ENCODE results near the gene PLA2G4D. TPM values are rescaled to one million over a fixed set of nuclear protein-coding genes. Genes with fewer than 3 reads are reported as not detected.

PLA2G4D gene
- total RNA-seq, 4 donors from 2014 or later: not detected

GRCh38 chr15:42107473-42107872 lies 13.1 kb upstream of the PLA2G4D start:
- Histone ChIP-seq H3K4me1 (peaks cover 0 to 4% (median 0%) of the 10 kb centered on the region in 4 donors), H3K27me3 (no peaks in the 10 kb centered on the region), H3K27ac (peak overlapping the region in 2 of 4 donors; percentile 27 to 39), H3K36me3 (no peaks in the 10 kb centered on the region), H3K4me3 (no peak overlapping the region), H3K9me3 (no peaks in the 10 kb centered on the region)
- no peak for TF ChIP-seq POLR2A (IDR thresholded peaks at IDR 0.05)
- TF ChIP-seq CTCF (IDR thresholded peaks at IDR 0.05): no peak
- peak; percentile 10 to 90 (median 86) for DNase-seq

- Histone ChIP-seq H3K27ac (no peak overlapping the region), H3K4me3 (no peak overlapping the region), H3K4me1 (peaks cover 0 to 4% (median 0%) of the 10 kb centered on the region in 4 donors), H3K27me3 (no peaks in the 10 kb centered on the region), H3K36me3 (no peaks in the 10 kb centered on the region), H3K9me3 (no peaks in the 10 kb centered on the region)
- TF ChIP-seq POLR2A (IDR thresholded peaks at IDR 0.05): no peak
- peak in 1 of 3 donors; percentile 14 for DNase-seq
These were observed 11.9 kb upstream of the PLA2G4D start for GRCh38 chr15:42106288-42106687.

- peaks cover 0 to 4% (median 0%) of the 10 kb centered on the region in 4 donors for H3K4me1 ChIP-seq
- DNase-seq: peak in 1 of 3 donors; percentile 2
- TF ChIP-seq CTCF (IDR thresholded peaks at IDR 0.05): no peak
- no peak for TF ChIP-seq POLR2A (IDR thresholded peaks at IDR 0.05)
- H3K27me3 ChIP-seq: no peaks in the 10 kb centered on the region
- no peaks in the 10 kb centered on the region for H3K36me3 ChIP-seq
- H3K9me3 ChIP-seq: no peaks in the 10 kb centered on the region
- no peak overlapping the region for H3K4me3 ChIP-seq
- no peak overlapping the region for H3K27ac ChIP-seq
These were observed 9.9 kb upstream of the PLA2G4D start for GRCh38 chr15:42104095-42104891.

- Histone ChIP-seq H3K9me3 (no peaks in the 10 kb centered on the region), H3K4me1 (peaks cover 0 to 4% (median 0%) of the 10 kb centered on the region in 4 donors), H3K27me3 (no peaks in the 10 kb centered on the region), H3K4me3 (no peak overlapping the region), H3K36me3 (no peaks in the 10 kb centered on the region), H3K27ac (no peak overlapping the region)
- TF ChIP-seq POLR2A (IDR thresholded peaks at IDR 0.05): no peak
- no peak for TF ChIP-seq CTCF (IDR thresholded peaks at IDR 0.05)
- DNase-seq: no peak
These were observed 8.4 kb upstream of the PLA2G4D start for GRCh38 chr15:42102646-42103235.

- no peaks in the 10 kb centered on the region for H3K27me3 ChIP-seq
- peaks cover 0 to 4% (median 0%) of the 10 kb centered on the region in 4 donors for H3K4me1 ChIP-seq
- H3K9me3 ChIP-seq: no peaks in the 10 kb centered on the region
- TF ChIP-seq CTCF (IDR thresholded peaks at IDR 0.05) (no peak), POLR2A (IDR thresholded peaks at IDR 0.05) (no peak)
- H3K27ac ChIP-seq: no peak overlapping the region
- no peaks in the 10 kb centered on the region for H3K36me3 ChIP-seq
- no peak overlapping the region for H3K4me3 ChIP-seq
- DNase-seq: no peak
These were observed 7.5 kb upstream of the PLA2G4D start for GRCh38 chr15:42101861-42102260.
